GM12878 (cell line): ENCODE results near the gene ENPP6. TPM values are rescaled to one million over a fixed set of nuclear protein-coding genes. Genes with fewer than 3 reads are reported as not detected.

Experiments
- ATAC-seq: fragments of 200-7000 bp; cut with Tn5 transposase; 3 replicates; pipeline ENCODE4 v1.9.1; 2020; ENCODE audit warnings: mild to moderate bottlenecking, moderate library complexity
- BruUV-seq: library from RNA; stranded (reverse); fragments of 400-500 nt; replicated peaks from 2 replicates; lab custom pipeline; 2021; lab: Mats Ljungman, UMichigan
- CTCF ChIA-PET: fragments of 300-600 bp; sonication (Branson Sonifier 250); formaldehyde crosslinking; extraction: SDS; loops from one replicate; lab custom pipeline; 2021; ENCODE audit warnings: inconsistent platforms; lab: Yijun Ruan, JAX
- POLR2A ChIA-PET: fragments of 350-600 bp; formaldehyde crosslinking; extraction: SDS; loops from one replicate; lab custom pipeline; 2021; ENCODE audit warnings: inconsistent platforms; lab: Charles Lee
- RAD21 ChIA-PET: fragments of 300-600 bp; sonication (Branson Sonifier 250); formaldehyde crosslinking; loops from one replicate; lab custom pipeline; 2023; ENCODE audit warnings: antibody characterized with exemption; ENCODE audit not compliant: unreplicated experiment; lab: Charles Lee
- SMC1A ChIA-PET: fragments of 300-600 bp; sonication (Branson Sonifier 250); formaldehyde crosslinking; loops from one replicate; lab custom pipeline; 2023; ENCODE audit not compliant: unreplicated experiment, uncharacterized antibody; lab: Charles Lee
- DNase-seq: peaks from one replicate; pipeline ENCODE4 v3.0.0-alpha.2; 2011; ENCODE audit warnings: low read depth, low spot score
- FAIRE-seq: peaks from 3 replicates; lab custom pipeline; 2011; peaks lifted over from hg19 to GRCh38; lab: Jason Lieb, UNC
- H2AFZ ChIP-seq: 2 replicates; pipeline ENCODE4 v1.6.0; 2011; ENCODE audit warnings: low read depth, low read length, control low read depth; ENCODE audit not compliant: control insufficient read depth
- H3K27ac ChIP-seq: 2 replicates; pipeline ENCODE4 v1.5.1; 2011; ENCODE audit warnings: control low read depth; ENCODE audit not compliant: control insufficient read depth, insufficient read depth
- H3K27me3 ChIP-seq, 2 experiments: replicated peaks in 1 of 2; 2 replicates each; pipeline versions ENCODE4 v1.6.0 to v1.6.1; 2011; ENCODE audit warnings: low read length in 1 of 2; ENCODE audit not compliant: control insufficient read depth in 2 of 2, insufficient read depth in 2 of 2
- H3K36me3 ChIP-seq, 2 experiments: 2 replicates each; pipeline ENCODE4 v1.5.1; 2011; ENCODE audit warnings: low read length in 1 of 2; ENCODE audit not compliant: control insufficient read depth in 2 of 2, insufficient read depth in 2 of 2
- H3K4me1 ChIP-seq: 2 replicates; pipeline ENCODE4 v1.6.1; 2011; ENCODE audit warnings: mild to moderate bottlenecking, low read length, moderate library complexity, mixed read lengths; ENCODE audit not compliant: control insufficient read depth, insufficient read depth
- H3K4me2 ChIP-seq: 2 replicates; pipeline ENCODE4 v1.6.0; 2011; ENCODE audit warnings: control low read depth; ENCODE audit not compliant: control insufficient read depth, insufficient read depth
- H3K4me3 ChIP-seq: fragments of 200-600 bp; sonication (generic); 2 replicates; pipeline ENCODE4 v1.5.1; 2016
- H3K79me2 ChIP-seq: 2 replicates; pipeline ENCODE4 v1.6.0; 2011; ENCODE audit warnings: low read length; ENCODE audit not compliant: control insufficient read depth, insufficient read depth
- H3K9ac ChIP-seq: 2 replicates; pipeline ENCODE4 v1.8.0; 2011; ENCODE audit warnings: low read length, control low read depth, mixed read lengths; ENCODE audit not compliant: control insufficient read depth, insufficient read depth
- H3K9me3 ChIP-seq: replicated peaks from 3 replicates; pipeline ENCODE4 v1.5.1; 2011; ENCODE audit warnings: mild to moderate bottlenecking, low read length; ENCODE audit not compliant: control insufficient read depth, insufficient read depth
- H4K20me1 ChIP-seq: 2 replicates; pipeline ENCODE4 v1.6.0; 2011; ENCODE audit not compliant: control insufficient read depth, insufficient read depth
- BCL11A ChIP-seq: IDR thresholded peaks from 2 replicates; pipeline ENCODE4 v1.6.1; 2011; ENCODE audit warnings: low read depth, low read length
- BCL3 ChIP-seq: IDR thresholded peaks from 2 replicates; pipeline ENCODE4 v1.6.1; 2011; ENCODE audit warnings: borderline replicate concordance, low read depth, mild to moderate bottlenecking, moderate library complexity, low read length; ENCODE audit not compliant: insufficient read depth, poor library complexity, severe bottlenecking
- CUX1 ChIP-seq: IDR thresholded peaks from 2 replicates; pipeline ENCODE4 v1.6.1; 2012; ENCODE audit warnings: improper control_type of control experiment, low read depth, low read length; ENCODE audit not compliant: insufficient replicate concordance
- HDGF ChIP-seq: fragments of 450-650 bp; IDR thresholded peaks from 2 replicates; pipeline ENCODE4 v1.6.1; 2016; ENCODE audit warnings: antibody characterized with exemption
- HSF1 ChIP-seq: fragments of 150-350 bp; IDR thresholded peaks from 2 replicates; pipeline ENCODE4 v1.6.1; 2014; ENCODE audit warnings: mild to moderate bottlenecking, low read depth, low read length
- IKZF2 ChIP-seq, 2 experiments: fragments of 450-650 bp; IDR thresholded peaks; 2 replicates each; pipeline ENCODE4 v1.6.1; 2017; ENCODE audit warnings: mild to moderate bottlenecking in 2 of 2, moderate library complexity in 2 of 2
- JUND ChIP-seq: IDR thresholded peaks from 2 replicates; pipeline ENCODE4 v1.6.1; 2012; ENCODE audit warnings: low read depth, mild to moderate bottlenecking, low read length, improper control_type of control experiment, moderate library complexity
- MYB ChIP-seq: fragments of 150-350 bp; IDR thresholded peaks from 2 replicates; pipeline ENCODE4 v1.6.1; 2014; ENCODE audit warnings: mild to moderate bottlenecking, low read depth, low read length, borderline replicate concordance
- NFYA ChIP-seq: IDR thresholded peaks from 2 replicates; pipeline ENCODE4 v1.6.1; 2011; ENCODE audit warnings: low read depth, mild to moderate bottlenecking, low read length, improper control_type of control experiment, borderline replicate concordance
- RB1 ChIP-seq: fragments of 450-650 bp; formaldehyde crosslinking; IDR thresholded peaks from 2 replicates; pipeline ENCODE4 v1.6.1; 2017; ENCODE audit warnings: mild to moderate bottlenecking, borderline replicate concordance
- SMARCA5 ChIP-seq: fragments of 450-650 bp; IDR thresholded peaks from 2 replicates; pipeline ENCODE4 v1.6.1; 2017; ENCODE audit warnings: mild to moderate bottlenecking
- SMC3 ChIP-seq: IDR thresholded peaks from 2 replicates; pipeline ENCODE4 v1.6.1; 2011; ENCODE audit warnings: low read length, improper control_type of control experiment, borderline replicate concordance
- SPI1 ChIP-seq: IDR thresholded peaks from 2 replicates; pipeline ENCODE4 v1.6.1; 2011; ENCODE audit warnings: low read depth, mild to moderate bottlenecking, low read length, moderate library complexity, borderline replicate concordance; ENCODE audit not compliant: insufficient read depth
- SUZ12 ChIP-seq: fragments of 200-600 bp; sonication (generic); IDR thresholded peaks from one replicate; pipeline ENCODE4 v1.6.1; 2018; ENCODE audit warnings: antibody characterized with exemption, mild to moderate bottlenecking; ENCODE audit not compliant: unreplicated experiment
- TARDBP ChIP-seq: IDR thresholded peaks from 2 replicates; pipeline ENCODE4 v1.6.1; 2016; ENCODE audit warnings: borderline replicate concordance
- TCF7 ChIP-seq: IDR thresholded peaks from 2 replicates; pipeline ENCODE4 v1.6.1; 2014; ENCODE audit warnings: antibody characterized with exemption, borderline replicate concordance
- ZSCAN29 ChIP-seq: fragments of 450-650 bp; IDR thresholded peaks from 2 replicates; pipeline ENCODE4 v1.6.1; 2017; ENCODE audit warnings: mild to moderate bottlenecking, moderate library complexity
- WGBS: methylation state at CpG from one replicate; pipeline ENCODE4 v1.1.6; 2016; ENCODE audit warnings: low lambda C conversion rate; ENCODE audit not compliant: insufficient replicate concordance, insufficient coverage; ENCODE audit errors: missing lambda C conversion rate; 5-methylcytosine and 5-hydroxymethylcytosine counted together
- in situ Hi-C: fragments of 300-500 bp; cut with MboI; formaldehyde crosslinking; loops from 9 replicates; pipeline ENCODE4 v1.14.3; 2018; ENCODE audit warnings: mixed read lengths
- intact Hi-C: fragments of 100-400 bp; cut with micrococcal nuclease; formaldehyde crosslinking; loops from one replicate; pipeline ENCODE4 v1.14.2; 2022; ENCODE audit not compliant: unreplicated experiment
- polyA plus RNA-seq, 11 experiments: library from polyadenylated mRNA; depleted of rRNA in 4 of 11; unstranded in 6 of 11; stranded (reverse) in 5 of 11; fragments of >200 nt; fragmentation: Nextera tagmentation in 4 of 11; fragmentation: Illumina TruSeq in 1 of 11; extraction: Ambion mirVana in 4 of 11; extraction: Trizol in 1 of 11; gene quantifications; 1 replicate in 1 of 11; 2 replicates in 10 of 11; pipeline versions ENCODE4 v1.2.1 to v1.2.3, GENCODE V29; 2011 to 2016; ENCODE audit warnings: inconsistent platforms in 2 of 11, missing spikeins in 2 of 11, low read depth in 1 of 11
- total RNA-seq, 4 experiments: library from RNA; depleted of rRNA in 3 of 4; stranded (reverse); fragments of >200 nt in 3 of 4; fragmentation: Illumina TruSeq in 1 of 4; extraction: Trizol in 1 of 4; gene quantifications; 2 replicates each; pipeline versions ENCODE4 v1.2.1 to v1.2.3, GENCODE V29; 2013 to 2021

Gene ENPP6
- total and polyA plus RNA-seq, 10 of the 15 experiments (the other 5 are each of a cell fraction or from before 2014, with no cell fraction given), result 0.04 to 1.0 (median 0.44) TPM; not detected in 1

- no peaks in the 10 kb centered on the region for H3K79me2 ChIP-seq
- RAD21 ChIA-PET, result no interaction called here
- H3K36me3 ChIP-seq, result no peaks in the 10 kb centered on the region
- WGBS, result 29% methylated on average over 5 of the region's 5 CpGs
- no peaks in the 10 kb centered on the region for H3K9me3 ChIP-seq
- no peak for TF ChIP-seq HSF1
- no peak for TF ChIP-seq TCF7
- TF ChIP-seq JUND, result no peak
- TF ChIP-seq SMC3, result no peak
- no peak for TF ChIP-seq IKZF2 (IDR thresholded peaks at IDR 0.05)
- TF ChIP-seq RB1, result no peak
- no peak for TF ChIP-seq SMARCA5
- no peak for TF ChIP-seq TARDBP
- TF ChIP-seq SUZ12, result no peak
- TF ChIP-seq HDGF, result no peak
- no peak for TF ChIP-seq CUX1
- TF ChIP-seq BCL11A, result no peak
- TF ChIP-seq NFYA, result no peak
- TF ChIP-seq MYB, result no peak
- TF ChIP-seq BCL3, result no peak
- no peak for TF ChIP-seq ZSCAN29
- no peak for TF ChIP-seq SPI1
- no peak overlapping the region for H2AFZ ChIP-seq
- no peak overlapping the region for H3K9ac ChIP-seq
- intact Hi-C loops, result no loop called here
- FAIRE-seq (no peak), ATAC-seq (no peak), DNase-seq (no peak)
- in situ Hi-C loops, result no loop called here
- H4K20me1 ChIP-seq, result no peaks in the 10 kb centered on the region
- no peaks in the 10 kb centered on the region for H3K4me1 ChIP-seq
- no TSS peak for BruUV-seq
- H3K4me2 ChIP-seq, result no peak overlapping the region
- no peak overlapping the region for H3K27ac ChIP-seq
- CTCF ChIA-PET, result no interaction called here
- H3K4me3 ChIP-seq, result no peak overlapping the region
- H3K27me3 ChIP-seq, result no peaks in the 10 kb centered on the region; a peak in 2 of 4 replicates
- SMC1A ChIA-PET, result no interaction called here
- POLR2A ChIA-PET, result no interaction called here
Measured at GRCh38 chr4:184199780-184200179, 17.9 kb downstream of the ENPP6 start.
